GM08714 (cell line): Measurements from ENCODE around the gene SPEN.

Experiments
- H3K4me3 ChIP-seq: fragments of 200-500 bp; sonication (Bioruptor generic); 2 replicates; pipeline ENCODE4 v1.5.1; 2014; ENCODE audit warnings: mild to moderate bottlenecking, low read length, inconsistent platforms
- ZNF274 ChIP-seq: IDR thresholded peaks from 2 replicates; pipeline ENCODE4 v1.6.1; 2012; ENCODE audit warnings: mild to moderate bottlenecking, low read depth, low read length

Gene SPEN

DNA sequence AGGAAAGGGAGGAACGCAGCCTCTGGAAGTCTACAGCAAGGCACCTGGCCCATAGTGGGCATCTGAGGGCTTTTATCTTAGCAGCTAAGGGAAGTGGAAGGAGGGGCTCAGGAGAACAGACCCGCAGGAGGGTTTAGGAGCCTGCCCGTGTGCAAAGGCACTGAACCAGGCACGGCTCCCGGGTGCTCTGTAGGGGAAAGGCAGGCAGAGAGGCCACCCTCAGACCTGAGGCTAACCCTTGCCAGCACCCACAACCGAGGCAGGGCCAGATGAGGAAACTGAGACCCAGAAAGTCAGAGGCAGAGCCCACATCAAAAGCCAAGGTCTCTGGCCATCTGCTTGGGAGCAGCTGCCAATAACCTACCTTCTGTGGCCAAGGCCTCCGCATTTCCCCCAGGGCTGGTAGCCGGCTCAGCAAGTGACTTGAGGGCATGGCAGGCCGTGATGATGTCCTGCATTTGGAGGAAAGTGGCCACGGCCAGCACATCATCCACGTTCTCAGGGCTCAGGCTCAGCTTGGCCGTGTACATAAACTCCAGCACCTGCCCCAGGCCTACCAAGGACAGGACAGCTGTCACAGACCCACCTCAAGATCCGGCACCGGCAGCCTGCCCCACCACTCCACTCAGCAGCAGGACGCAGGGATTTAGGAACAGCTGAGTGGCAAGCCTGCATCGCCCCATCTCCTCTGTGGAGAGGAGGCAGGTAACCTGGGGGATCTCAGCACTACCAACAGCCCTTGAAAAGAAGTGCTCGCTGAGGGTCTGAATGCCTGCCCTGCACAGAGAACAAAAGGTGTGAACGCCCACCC is 99.3 kb downstream of the SPEN start:
- no peak for TF ChIP-seq ZNF274
- H3K4me3 ChIP-seq, result no peak overlapping the region

DNA sequence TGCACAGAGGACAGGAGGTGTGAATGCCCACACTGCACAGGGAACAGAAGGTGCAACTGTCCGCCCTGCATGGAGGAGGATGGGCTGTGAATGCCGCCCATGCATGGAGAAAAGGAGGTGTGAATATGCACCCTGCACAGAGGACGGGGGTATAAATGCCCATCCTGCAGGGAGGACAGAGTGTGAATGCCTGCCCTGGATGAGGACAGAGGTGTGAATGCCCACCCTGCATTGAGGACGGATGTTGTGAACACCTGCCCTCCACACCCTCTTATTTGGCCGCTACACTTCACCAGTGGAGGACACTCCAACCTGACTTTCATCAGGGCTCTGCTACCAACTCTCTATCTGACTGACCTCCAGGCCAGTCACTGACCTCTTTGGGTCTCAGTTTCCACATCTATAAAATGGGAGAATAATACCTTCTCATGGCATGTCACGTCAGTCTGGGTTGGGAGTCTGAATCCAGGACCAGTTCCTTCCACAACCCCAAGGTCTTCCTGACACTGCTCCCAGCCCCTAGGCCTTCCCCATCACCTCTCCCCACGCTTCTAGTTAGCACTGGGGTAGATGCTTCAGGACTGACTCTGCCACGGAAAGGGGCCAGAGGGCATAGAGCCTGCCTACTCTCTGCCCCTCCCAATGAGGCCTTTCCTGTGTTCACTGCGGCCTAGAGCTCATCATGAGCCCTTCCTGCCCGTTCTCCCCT is 100.0 kb downstream of the SPEN start:
- no peak overlapping the region for H3K4me3 ChIP-seq
- no peak for TF ChIP-seq ZNF274

DNA sequence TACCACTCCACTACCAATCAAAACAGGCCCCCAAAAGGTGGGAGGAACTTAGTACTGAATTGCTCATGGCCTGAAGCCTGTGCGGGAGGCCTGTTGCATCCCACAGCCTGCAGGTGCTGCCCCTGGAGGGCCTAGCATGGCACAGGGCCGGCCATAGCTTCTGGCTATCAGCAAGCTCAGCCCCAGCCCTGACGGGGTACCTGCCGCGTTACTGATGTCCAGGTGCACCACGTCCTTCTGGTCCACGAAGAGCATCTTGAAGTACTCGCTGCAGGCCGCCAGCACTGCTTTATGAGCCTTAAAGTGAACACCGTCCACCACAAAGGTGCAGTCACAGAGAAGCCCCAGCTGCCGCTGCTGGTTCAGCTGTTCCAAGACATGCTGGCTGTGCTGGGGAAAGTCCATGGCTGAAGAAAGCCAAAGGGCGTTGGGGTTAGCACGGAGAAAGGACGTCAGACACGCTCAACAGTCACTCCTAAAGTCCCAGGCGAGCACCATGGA is 100.6 kb downstream of the SPEN start:
- TF ChIP-seq ZNF274, result no peak
- H3K4me3 ChIP-seq, result no peak overlapping the region

DNA sequence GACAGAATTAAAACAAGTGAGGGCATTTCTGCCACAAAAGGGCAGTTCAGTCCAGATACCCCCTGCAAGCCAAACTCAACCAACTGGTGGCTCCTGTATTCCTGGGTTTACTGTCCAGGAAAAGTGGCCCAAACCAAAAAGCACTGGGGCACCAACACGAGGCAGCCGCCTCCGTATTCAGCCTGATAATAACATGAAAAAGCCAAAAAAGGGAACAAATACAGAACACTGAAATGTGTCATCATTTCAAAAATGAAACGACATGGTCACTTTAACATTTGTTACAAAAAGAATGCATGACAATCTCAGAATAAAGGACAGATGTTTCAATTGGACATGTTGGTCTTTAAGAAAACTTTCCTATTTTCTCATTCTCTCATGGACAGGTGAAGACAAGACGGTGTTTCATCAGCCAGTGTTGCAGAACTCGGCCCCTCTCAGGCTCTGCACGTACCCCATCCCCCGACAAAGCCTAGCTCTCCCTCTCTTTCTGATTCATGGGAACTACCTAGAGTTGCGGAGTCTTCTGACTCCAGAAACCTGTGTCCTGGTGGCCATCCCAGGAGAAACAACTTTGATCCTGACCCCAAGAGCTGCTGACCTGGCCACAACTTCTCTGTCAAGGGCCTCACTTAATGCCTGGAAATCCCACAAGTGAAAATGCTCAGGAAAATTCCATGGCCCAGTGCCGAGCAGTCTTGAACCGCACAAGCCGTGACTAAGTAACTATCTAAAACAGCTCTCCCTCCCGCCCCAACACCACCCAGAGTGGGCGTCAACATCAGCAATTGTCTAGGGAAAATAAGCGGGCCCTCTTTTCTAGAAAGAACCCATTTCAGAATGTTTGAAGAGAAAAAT is 101.3 kb downstream of the SPEN start:
- H3K4me3 ChIP-seq, result no peak overlapping the region
- TF ChIP-seq ZNF274, result no peak

DNA sequence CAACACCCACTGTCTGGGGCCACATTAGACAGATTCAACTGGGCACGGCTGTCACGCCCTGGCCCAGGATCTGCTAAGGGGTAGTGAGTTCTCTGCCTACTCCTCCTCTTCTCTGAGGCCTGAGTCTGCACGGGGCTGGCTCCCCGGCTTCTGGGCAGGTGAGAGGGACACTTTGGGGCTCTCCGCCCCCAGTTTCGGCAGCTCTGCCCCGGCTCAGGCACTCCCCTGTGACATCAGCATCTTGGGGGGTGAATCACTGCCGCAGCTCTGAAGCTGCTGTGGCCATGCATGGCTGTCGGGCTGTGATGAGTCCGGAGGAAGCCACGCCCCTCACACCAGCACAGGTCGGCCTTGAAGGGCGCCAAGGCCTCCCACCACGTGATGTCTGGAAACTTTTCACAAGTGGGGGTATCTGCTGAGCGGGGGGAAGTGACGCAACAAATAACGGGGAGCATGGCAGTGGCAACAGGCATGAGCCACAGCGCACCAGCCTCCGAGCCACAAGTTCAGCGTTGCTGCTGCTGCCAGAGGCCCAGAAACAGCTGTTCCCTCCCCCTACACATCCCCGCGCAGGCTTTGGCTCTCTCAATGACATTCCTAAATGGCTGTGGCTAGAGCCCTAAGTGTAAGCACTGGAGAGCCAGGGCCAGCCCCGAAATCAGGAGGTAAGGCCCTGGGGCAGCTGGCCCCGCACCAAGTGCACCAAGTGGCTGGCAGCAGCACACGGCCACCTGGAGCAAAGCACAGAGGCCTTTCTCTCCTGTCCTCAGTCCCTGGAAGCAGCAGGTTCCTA is 102.1 kb downstream of the SPEN start:
- H3K4me3 ChIP-seq, result no peak overlapping the region

DNA sequence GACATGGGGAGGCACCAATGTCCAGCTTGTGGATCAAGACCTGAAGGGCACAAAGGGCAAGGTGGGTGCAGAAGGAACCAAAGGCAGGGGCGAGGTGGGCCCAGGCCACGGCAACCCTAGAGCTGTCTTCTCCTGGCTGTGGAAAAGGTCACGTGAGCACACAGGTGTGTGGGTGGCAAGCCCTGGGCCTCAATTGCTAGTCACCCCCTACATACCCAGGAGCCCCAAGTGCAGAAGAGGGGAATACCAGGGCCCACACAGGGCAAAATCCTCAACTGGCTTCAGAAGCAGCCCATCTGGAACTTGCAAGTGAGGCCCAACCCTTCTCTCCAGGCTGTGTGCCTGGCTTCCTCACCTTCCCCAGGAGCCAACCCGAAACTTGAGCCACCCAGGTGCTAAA is 102.8 kb downstream of the SPEN start:
- TF ChIP-seq ZNF274, result no peak
- H3K4me3 ChIP-seq, result no peak overlapping the region

More for the DNA sequence above, 102.1 kb downstream of the SPEN start:
- no peak for TF ChIP-seq ZNF274

DNA sequence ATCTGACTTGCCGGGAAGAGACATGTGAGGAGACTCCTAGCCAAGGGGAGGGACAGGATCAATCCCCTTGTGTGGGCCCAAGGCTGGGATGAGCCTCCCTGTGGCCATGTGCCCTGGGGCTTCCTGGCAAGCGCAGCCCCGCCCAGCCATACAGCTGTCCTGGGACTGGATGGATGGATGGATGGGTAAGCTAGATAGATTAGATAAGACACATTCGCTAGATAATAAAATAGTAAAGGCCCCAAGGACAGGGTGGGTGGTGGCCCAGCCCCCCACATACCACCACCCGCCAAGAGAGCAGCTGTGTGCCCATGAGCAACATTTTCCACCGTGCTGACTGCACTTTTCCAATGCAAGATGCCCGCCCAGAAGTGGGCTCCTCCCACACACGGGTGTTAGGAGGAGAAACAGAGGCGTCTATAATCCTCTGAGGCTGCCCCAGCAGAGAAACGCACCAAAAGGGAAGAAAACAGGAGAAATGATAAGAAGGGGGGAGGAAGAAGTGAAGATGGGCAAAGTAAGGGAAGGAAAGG is 103.3 kb downstream of the SPEN start:
- TF ChIP-seq ZNF274, result no peak
- no peak overlapping the region for H3K4me3 ChIP-seq

DNA sequence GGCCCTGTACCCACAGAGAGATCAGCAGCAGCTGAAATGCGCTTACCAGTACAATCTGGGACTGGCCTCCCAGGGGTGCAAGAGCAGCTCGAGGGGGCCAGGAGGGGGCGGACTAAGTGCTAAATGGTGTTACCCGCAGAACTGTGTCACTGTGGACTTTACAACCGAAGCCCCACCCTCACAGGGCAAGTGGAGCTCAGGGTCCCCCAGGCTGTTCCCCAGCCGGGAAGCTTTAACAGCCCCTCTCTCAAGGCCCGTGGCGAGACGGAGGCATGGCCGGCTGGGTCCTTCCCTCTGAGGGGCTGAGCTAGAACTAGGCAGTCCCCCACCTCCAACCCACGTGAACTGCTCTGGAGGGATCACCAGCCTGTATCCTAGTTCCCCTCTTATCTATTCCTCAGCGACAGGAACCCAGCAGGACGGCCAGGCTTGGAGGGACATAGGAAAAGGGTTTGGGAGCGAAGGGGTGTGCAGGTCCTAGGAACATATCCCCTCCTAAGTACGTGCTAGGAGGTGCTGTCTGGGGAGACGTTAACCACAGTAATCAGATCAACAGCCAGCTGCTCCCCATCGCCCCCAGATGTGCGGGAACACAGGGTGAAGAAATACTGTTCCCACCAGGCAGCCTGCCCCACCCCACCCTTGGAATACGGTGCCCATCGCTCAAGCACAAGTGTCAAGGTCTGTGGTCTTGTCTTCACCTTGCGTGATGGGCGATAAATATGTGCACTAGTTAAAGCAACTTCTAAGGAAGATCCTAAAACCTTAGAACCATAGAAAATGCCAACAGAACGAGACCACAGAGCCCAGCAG is 104.0 kb downstream of the SPEN start:
- no peak overlapping the region for H3K4me3 ChIP-seq
- no peak for TF ChIP-seq ZNF274

DNA sequence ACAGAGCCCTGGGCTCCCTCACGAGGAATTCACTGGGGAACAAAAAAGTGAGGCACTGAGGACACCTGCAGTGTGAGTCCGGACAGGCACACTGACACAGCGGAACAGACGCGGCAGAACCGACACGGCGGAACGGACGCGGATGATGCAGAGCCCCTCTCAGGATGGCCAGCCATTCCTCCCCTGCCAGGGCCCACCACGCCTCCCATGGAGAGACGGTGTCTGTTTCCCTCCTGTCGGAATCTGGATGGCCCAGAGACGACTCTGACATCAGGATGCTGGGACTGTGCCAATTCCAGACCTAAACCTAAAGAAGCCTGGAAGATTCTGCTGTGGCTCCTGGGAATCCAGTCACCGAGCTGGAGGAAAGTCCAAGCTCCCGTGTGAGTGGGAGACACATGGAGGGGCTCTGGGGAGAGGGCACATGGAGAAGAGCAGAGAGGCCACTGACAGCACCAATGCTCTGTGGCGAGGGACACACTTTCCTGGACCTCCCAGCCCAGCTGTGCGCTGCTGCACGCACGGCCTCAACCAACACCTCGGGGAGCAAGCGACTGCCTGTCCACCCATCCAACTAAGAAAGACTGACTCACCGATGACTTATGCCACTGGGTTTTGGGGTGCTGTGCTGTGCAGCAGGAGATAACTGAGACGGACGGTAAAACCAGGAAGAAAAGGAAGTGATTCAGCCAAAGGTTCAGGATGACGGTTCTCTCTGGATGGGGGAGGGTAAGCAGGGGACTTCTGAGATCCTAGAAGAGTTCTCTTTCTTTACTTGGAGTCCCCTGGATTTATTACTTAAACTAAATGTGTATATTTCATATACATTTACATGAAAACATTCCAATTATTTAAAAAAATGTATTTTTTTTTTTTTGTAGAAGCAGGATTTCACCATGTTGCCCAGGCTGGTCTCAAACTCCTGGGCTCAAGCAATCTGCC is 105.1 kb downstream of the SPEN start:
- no peak for TF ChIP-seq ZNF274
- no peak overlapping the region for H3K4me3 ChIP-seq

DNA sequence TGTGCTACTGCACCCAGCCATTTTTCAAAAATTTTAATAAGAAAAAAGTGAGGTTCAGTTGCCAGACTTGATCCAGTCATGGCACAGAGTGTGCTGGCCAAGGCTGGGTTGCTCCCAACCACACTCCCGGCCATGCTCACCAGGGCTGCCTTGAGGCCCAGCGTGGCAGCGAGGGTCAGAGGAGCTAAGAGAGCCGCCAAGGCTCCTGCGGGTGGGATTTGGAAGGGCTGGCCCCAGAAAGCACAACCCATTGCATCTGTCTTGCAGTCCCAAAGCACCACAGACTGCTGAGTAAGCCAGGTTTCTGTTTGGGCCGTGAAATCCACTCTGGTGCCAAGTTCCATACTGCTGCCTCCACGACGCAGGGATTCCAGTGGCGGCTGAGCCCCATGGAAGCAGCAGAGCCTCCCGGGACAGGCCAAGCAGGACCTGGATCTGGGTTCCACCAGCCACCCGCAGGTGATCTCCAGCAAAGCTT is 105.8 kb downstream of the SPEN start:
- no peak overlapping the region for H3K4me3 ChIP-seq

DNA sequence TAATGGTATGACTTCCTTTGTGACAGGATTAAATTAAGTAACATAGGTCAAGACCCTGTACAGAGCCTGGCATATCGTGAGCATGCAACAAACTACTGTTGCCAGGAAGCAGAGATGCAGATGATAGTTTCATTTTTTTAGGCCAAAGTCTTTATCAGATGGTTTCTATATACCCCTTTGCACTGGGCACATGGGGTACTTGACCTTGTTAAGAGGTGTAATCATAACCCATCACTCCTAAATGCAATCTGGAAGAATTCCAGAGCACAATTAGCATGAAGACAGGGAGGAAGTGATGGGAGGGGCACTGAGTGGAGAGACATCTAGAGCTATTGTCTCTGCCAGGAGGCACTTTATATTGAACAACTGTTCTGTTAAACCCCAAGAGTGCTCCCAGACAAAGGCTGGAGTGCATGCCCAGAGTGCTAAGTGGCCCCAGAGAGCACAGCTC is 106.3 kb downstream of the SPEN start:
- H3K4me3 ChIP-seq, result no peak overlapping the region
- TF ChIP-seq ZNF274, result no peak

More for the DNA sequence above, 105.8 kb downstream of the SPEN start:
- TF ChIP-seq ZNF274, result no peak

DNA sequence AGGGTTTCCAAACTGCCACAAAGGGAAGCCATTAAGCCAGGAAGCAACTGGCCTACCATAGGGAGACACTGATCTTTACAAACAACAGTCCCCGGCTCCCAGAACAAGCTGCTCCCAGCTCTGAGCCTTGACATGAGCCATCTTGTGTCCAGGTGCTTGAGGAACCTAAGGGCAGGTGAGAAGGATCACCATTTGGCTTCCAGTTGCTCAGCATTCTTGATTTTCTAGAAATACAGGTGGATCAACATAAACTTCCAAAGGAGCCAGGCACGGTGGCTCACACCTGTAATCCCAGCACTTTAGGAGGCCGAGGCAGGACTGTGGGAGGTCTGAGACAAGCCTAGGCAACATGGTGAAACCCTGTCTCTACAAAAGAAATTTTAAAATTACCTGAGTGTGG is 106.8 kb downstream of the SPEN start:
- no peak overlapping the region for H3K4me3 ChIP-seq
- TF ChIP-seq ZNF274, result no peak
